CD4-positive, alpha-beta T cell treated with Interleukin-17A for 4 hours (primary cell): ENCODE data around the gene STARD8.
"Not testable (repeated sequence)": the region's sequence is repeated elsewhere in the genome, so short reads cannot be mapped to it uniquely, and the experiment has no call there.

Experiments
- DNase-seq: peaks from one replicate; pipeline ENCODE4 v3.0.0-alpha.2; 2020; ENCODE audit warnings: mixed read lengths

STARD8 gene

GRCh38 chrX:68659786-68660185 is 12.3 kb downstream of the STARD8 start:
- DNase-seq: no peak

DNA sequence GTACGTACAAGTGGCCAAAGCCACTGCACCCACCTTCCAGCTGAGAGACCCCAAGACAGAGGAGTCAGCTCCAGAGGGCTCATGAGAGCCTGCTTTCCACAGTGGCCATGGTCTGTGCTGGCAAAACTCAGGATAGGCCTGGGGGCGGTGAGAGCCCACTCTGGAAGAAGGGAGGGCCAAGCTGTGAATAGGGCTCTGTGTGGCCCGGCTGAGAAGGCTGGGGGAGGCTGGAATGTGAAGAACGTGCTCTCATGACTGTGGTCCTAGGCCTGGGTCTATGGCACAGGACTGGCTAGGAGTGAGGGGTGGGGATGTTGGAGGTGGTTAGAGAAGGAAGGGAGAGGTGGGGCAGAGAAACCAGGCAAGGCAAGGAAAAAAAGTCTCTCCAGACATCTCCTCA is 13.3 kb downstream of the STARD8 start:
- no peak for DNase-seq

DNA sequence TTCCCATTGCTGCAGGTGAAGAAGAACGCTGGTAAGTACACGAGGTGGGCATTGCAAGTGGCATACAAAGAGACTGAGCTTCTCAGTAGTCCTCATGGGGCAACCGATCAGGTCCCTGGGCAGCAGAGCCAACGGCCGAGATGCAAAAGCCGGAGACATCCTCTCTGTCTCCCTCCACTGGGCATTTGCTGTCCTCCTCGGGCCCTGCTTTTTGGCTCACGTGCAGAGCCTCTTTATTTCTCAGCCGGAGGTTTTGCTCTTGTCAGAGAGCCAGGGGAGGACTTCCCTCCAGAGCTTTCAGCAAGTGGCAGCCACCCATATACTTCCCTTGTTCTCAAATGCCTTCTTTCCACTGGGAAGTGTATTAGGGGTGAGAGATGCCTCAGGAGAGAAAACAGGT is 18.0 kb downstream of the STARD8 start:
- no peak for DNase-seq

GRCh38 chrX:68666580-68666979 is 19.1 kb downstream of the STARD8 start:
- no peak for DNase-seq

GRCh38 chrX:68669094-68669860 is 21.8 kb downstream of the STARD8 start:
- no peak for DNase-seq

DNA sequence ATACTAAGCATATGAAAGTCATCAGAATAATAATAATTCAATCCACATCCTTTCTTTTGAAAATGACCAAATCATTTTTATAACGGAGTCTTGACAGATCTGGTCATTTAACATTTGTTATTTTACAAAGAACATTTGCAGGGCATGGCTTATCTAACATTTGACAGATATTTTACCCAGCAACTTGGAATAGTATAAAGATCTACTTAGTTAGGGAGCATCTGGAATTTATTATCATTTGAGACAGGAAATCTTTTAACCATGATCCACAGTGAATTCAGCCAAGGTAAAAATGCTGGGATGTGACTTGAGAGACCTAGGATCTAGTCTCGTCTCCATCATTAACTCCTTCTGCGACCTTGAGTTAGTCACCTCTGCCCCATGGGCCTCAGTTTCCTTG is 22.4 kb downstream of the STARD8 start:
- no peak for DNase-seq

DNA sequence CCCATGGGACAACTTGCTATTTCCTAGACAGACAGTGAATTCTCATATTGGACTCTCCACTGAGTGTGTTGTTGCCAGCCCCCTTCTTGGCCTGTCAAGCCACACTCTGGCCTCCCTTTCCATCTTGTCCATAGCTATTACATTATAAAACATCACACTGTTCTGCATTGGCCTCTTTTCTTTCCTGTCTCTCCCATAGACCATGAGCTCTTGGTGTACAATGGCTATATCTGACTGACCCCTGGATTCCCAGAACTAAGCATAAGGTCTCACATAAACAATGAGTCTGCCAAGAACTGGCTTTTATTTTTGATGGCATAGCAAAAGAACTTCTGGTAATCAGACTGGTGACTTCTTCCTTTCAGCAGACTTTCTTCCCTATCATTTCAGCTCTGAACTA is 23.8 kb downstream of the STARD8 start:
- DNase-seq: no peak

GRCh38 chrX:68672581-68673318 is 25.3 kb downstream of the STARD8 start:
- no peak for DNase-seq

GRCh38 chrX:68675571-68675970 is 28.1 kb downstream of the STARD8 start:
- DNase-seq: no peak

DNA sequence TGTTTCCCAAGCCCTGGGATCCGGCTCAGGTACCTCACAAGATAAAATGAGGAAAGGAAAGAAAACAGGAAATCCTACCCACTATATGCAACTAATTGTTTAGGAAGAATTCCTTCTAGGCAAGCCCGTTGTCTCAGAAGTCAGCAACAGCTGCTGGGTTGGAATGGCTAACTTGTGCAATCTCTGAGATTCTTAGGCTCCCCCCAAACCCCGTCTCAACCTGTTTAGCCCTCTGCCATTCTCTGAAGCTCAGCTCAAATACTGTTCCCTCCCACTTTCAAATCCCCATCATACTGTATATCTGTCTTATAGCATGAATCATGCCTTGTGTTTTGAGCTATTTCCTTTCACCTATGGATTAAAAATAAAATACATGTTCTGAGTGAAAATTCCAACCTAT is 28.9 kb downstream of the STARD8 start:
- DNase-seq: no peak

DNA sequence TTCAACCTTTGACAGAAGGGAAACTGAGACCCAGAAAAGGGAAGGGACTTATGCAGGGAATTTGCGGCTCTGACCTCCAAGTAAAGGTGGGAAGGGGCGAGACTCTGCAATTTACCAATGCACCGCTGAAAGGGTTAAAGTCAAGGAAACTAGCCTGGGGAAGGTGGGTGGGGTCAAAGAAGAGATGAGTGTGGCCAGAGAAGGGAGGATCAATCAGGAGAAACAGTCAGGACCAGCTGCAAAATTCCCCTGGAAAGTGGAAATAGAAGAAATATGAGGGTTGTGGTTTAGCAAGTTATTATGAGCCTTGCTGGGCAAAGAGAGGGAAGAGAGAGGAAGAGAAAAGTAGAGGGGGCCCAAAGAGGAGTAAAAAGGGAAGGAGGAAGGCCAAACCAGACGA is 30.5 kb downstream of the STARD8 start:
- DNase-seq: no peak

- no peak for DNase-seq
Measured at GRCh38 chrX:68681443-68681941, 34.0 kb downstream of the STARD8 start.

- DNase-seq: no peak
Measured at GRCh38 chrX:68682790-68683189, 35.3 kb downstream of the STARD8 start.

GRCh38 chrX:68683580-68683979 is 36.1 kb downstream of the STARD8 start:
- no peak for DNase-seq

- DNase-seq: no peak
Measured at GRCh38 chrX:68684291-68684918, 36.9 kb downstream of the STARD8 start.

GRCh38 chrX:68684919-68685304 is 37.4 kb downstream of the STARD8 start:
- DNase-seq: no peak

GRCh38 chrX:68685685-68686084 is 38.2 kb downstream of the STARD8 start:
- no peak for DNase-seq

- no peak for DNase-seq
Measured at GRCh38 chrX:68686097-68686977, 38.9 kb downstream of the STARD8 start.

DNA sequence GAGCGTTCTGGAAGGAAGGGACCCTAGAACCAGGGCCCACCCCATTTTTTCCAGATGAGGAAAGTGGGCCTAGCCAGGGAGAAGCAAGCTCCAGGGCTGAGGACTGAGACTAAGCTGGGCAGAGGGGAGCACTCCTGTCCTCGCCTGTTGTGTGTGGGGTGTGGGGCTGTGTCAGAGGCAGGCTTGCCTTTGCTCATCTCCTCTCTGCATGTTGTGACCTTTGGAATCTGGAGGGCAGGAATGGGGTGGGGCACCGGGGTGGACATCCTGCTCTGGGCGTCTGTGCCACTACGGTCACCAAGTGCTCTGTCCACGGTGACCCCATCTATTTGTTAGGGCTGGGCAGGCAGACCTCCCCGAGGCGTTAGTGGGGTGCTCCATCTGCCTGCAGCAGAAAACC is 41.5 kb downstream of the STARD8 start:
- DNase-seq: not testable (repeated sequence)

DNA sequence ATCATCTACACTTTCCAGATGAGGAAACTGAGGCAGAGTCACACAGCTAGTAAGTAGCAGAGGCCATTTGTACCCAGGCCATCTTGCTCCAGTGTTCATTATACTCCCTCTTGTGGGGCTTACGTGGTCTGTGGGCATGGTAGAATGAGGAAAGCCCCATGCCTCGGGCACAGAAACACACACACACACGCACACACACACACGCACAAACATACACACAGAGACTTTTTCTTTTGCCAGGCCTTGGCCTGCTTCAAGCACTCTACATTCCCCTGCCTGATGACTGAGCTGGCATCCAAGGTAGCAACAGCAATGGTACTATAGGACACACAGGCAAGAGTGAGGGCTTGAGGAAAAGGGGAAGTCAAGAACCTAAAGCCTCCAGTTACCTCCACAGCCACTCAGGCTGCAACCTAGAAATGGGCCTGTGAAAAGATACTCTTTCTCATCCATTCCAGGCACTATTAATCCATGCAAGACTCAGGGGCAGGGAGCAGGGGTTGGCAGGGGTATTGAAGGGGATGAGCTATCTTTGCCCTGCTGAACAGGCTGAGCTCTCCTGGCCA is 43.6 kb downstream of the STARD8 start:
- DNase-seq: no peak

DNA sequence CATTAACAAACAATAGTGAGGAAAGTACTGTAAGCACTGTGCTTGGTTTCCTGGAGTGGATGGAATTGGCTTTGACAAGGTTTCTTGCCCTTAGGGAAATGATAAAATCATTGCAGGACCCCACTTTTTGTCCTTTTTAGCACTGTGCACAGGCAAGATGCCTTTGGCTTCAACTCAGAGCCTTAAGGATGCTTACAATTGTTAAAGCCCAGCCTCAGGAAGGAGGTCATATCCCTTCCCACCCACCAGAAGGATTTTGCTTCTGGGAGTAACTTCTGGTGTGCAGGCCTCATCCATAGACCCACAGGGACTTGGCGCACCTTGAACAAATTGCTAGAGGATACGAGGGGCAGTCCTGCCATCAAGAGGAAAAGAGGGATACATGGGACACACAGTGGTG is 44.5 kb downstream of the STARD8 start:
- DNase-seq: no peak

- DNase-seq: no peak
Measured at GRCh38 chrX:68692651-68693050, 45.2 kb downstream of the STARD8 start.
